Right forelimb (tissue), 1 donor: ENCODE data around the gene PCDHA2.
"Not testable (repeated sequence)": the region's sequence is repeated elsewhere in the genome, so short reads cannot be mapped to it uniquely, and the experiment has no call there.

ENCODE experiments used
- DNase-seq: peaks from one replicate; pipeline ENCODE4 v3.0.0-alpha.2; 2018

Gene PCDHA2

GRCh38 chr5:140821375-140822280, 27.0 kb downstream of the PCDHA2 start, which contains the start of gene PCDHA5:
TSS of gene PCDHA5 (plus strand) at chr5:140821613.
- no peak for DNase-seq

- no peak for DNase-seq
Observed at GRCh38 chr5:140822281-140822629, 27.6 kb downstream of the PCDHA2 start.

- not testable (repeated sequence) for DNase-seq
Observed at GRCh38 chr5:140822969-140823368, 28.3 kb downstream of the PCDHA2 start.

GRCh38 chr5:140823475-140823874, 28.8 kb downstream of the PCDHA2 start:
- DNase-seq, result no peak

- no peak for DNase-seq
Observed at GRCh38 chr5:140827704-140828361, 33.2 kb downstream of the PCDHA2 start, which contains the start of gene PCDHA6. TSS of gene PCDHA6 (plus strand) at chr5:140827960. CDS start at chr5:140828092, 132 bp downstream.

GRCh38 chr5:140828362-140828737, 33.7 kb downstream of the PCDHA2 start:
- DNase-seq, result no peak

GRCh38 chr5:140829511-140830501, 35.2 kb downstream of the PCDHA2 start:
- DNase-seq, result not testable (repeated sequence)

DNA sequence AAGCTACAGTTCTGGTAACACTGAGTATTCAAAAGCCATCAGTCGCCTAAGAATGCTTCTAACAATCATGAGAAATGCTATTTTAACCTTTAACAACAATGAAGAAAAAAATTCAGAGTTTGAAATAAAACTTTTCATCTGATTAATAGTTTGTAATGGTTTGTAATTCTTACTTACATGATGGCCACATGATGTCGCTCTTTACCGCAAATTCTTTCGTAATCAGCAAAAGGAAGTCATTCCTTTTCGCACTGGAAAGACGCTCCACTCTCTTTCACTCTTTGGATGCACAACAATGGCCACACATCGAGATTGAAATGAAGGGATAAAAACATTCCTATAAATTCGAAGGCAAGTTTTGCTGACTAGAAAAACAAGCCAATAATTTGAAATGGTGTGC, 39.3 kb downstream of the PCDHA2 start, which contains the start of gene PCDHA7:
Gene PCDHA7 (plus strand): TSS at position 277 of the 400 bp plus-strand sequence. CDS start 115 bp downstream, at position 392.
- DNase-seq, result no peak

DNA sequence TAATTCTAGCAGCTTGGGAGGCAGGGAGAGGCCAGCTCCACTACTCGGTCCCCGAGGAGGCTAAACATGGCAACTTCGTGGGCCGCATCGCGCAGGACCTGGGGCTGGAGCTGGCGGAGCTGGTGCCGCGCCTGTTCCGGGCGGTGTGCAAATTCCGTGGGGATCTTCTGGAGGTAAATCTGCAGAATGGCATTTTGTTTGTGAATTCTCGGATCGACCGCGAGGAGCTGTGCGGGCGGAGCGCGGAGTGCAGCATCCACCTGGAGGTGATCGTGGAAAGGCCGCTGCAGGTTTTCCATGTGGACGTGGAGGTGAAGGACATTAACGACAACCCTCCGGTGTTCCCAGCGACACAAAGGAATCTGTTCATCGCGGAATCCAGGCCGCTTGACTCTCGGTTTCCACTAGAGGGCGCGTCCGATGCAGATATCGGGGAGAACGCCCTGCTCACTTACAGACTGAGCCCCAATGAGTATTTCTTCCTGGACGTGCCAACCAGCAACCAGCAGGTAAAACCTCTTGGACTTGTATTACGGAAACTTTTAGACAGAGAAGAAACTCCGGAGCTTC, 39.9 kb downstream of the PCDHA2 start:
- DNase-seq, result not testable (repeated sequence)

GRCh38 chr5:140835622-140836510, 41.2 kb downstream of the PCDHA2 start:
- no peak for DNase-seq

- no peak for DNase-seq
Observed at GRCh38 chr5:140840978-140841962, 46.6 kb downstream of the PCDHA2 start, which contains the start of gene PCDHA8. TSS of gene PCDHA8 (plus strand) at chr5:140841187. CDS start at chr5:140841322, 135 bp downstream.

DNA sequence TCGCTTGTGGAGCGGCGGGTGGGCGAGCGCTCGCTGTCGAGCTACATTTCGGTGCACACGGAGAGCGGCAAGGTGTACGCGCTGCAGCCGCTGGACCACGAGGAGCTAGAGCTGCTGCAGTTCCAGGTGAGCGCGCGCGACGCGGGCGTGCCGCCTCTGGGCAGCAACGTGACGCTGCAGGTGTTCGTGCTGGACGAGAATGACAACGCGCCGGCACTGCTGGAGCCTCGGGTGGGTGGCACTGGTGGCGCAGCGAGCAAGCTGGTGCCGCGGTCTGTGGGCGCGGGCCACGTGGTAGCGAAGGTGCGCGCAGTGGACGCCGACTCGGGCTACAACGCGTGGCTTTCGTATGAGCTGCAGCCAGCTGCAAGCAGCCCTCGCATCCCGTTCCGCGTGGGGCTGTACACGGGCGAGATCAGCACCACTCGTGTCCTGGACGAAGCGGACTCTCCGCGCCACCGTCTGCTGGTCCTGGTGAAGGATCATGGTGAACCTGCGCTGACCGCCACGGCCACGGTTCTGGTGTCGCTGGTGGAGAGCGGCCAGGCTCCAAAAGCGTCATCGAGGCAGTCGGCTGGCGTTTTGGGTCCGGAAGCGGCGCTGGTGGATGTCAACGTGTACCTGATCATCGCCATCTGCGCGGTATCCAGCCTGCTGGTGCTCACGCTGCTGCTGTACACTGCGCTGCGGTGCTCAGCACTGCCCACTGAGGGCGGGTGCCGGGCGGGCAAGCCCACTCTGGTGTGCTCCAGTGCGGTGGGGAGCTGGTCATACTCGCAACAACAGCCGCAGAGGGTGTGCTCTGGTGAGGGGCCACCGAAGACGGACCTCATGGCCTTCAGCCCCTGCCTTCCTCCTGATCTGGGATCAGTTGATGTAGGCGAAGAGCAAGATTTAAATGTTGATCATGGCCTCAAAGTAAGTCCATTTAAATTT, 48.4 kb downstream of the PCDHA2 start:
- no peak for DNase-seq
